GM12878 (cell line): ENCODE data around the gene MBLAC2. TPM values are rescaled to one million over a fixed set of nuclear protein-coding genes. Genes with fewer than 3 reads are reported as not detected.

Experiments used
- ATAC-seq: fragments of 200-7000 bp; cut with Tn5 transposase; 3 replicates; pipeline ENCODE4 v1.9.1; 2020; ENCODE audit warnings: mild to moderate bottlenecking, moderate library complexity
- BruUV-seq: library from RNA; stranded (reverse); fragments of 400-500 nt; replicated peaks from 2 replicates; lab custom pipeline; 2021; lab: Mats Ljungman, UMichigan
- CTCF ChIA-PET: fragments of 300-600 bp; sonication (Branson Sonifier 250); formaldehyde crosslinking; extraction: SDS; loops from one replicate; lab custom pipeline; 2021; ENCODE audit warnings: inconsistent platforms; lab: Yijun Ruan, JAX
- POLR2A ChIA-PET: fragments of 350-600 bp; formaldehyde crosslinking; extraction: SDS; loops from one replicate; lab custom pipeline; 2021; ENCODE audit warnings: inconsistent platforms; lab: Charles Lee
- RAD21 ChIA-PET: fragments of 300-600 bp; sonication (Branson Sonifier 250); formaldehyde crosslinking; loops from one replicate; lab custom pipeline; 2023; ENCODE audit warnings: antibody characterized with exemption; ENCODE audit not compliant: unreplicated experiment; lab: Charles Lee
- SMC1A ChIA-PET: fragments of 300-600 bp; sonication (Branson Sonifier 250); formaldehyde crosslinking; loops from one replicate; lab custom pipeline; 2023; ENCODE audit not compliant: unreplicated experiment, uncharacterized antibody; lab: Charles Lee
- DNase-seq: peaks from one replicate; pipeline ENCODE4 v3.0.0-alpha.2; 2011; ENCODE audit warnings: low read depth, low spot score
- FAIRE-seq: peaks from 3 replicates; lab custom pipeline; 2011; peaks lifted over from hg19 to GRCh38; lab: Jason Lieb, UNC
- H2AFZ ChIP-seq: 2 replicates; pipeline ENCODE4 v1.6.0; 2011; ENCODE audit warnings: low read depth, low read length, control low read depth; ENCODE audit not compliant: control insufficient read depth
- H3K27ac ChIP-seq: 2 replicates; pipeline ENCODE4 v1.5.1; 2011; ENCODE audit warnings: control low read depth; ENCODE audit not compliant: control insufficient read depth, insufficient read depth
- H3K27me3 ChIP-seq, 2 experiments: replicated peaks in 1 of 2; 2 replicates each; pipeline versions ENCODE4 v1.6.0 to v1.6.1; 2011; ENCODE audit warnings: low read length in 1 of 2; ENCODE audit not compliant: control insufficient read depth in 2 of 2, insufficient read depth in 2 of 2
- H3K36me3 ChIP-seq, 2 experiments: 2 replicates each; pipeline ENCODE4 v1.5.1; 2011; ENCODE audit warnings: low read length in 1 of 2; ENCODE audit not compliant: control insufficient read depth in 2 of 2, insufficient read depth in 2 of 2
- H3K4me1 ChIP-seq: 2 replicates; pipeline ENCODE4 v1.6.1; 2011; ENCODE audit warnings: mild to moderate bottlenecking, low read length, moderate library complexity, mixed read lengths; ENCODE audit not compliant: control insufficient read depth, insufficient read depth
- H3K4me2 ChIP-seq: 2 replicates; pipeline ENCODE4 v1.6.0; 2011; ENCODE audit warnings: control low read depth; ENCODE audit not compliant: control insufficient read depth, insufficient read depth
- H3K4me3 ChIP-seq: fragments of 200-600 bp; sonication (generic); 2 replicates; pipeline ENCODE4 v1.5.1; 2016
- H3K79me2 ChIP-seq: 2 replicates; pipeline ENCODE4 v1.6.0; 2011; ENCODE audit warnings: low read length; ENCODE audit not compliant: control insufficient read depth, insufficient read depth
- H3K9ac ChIP-seq: 2 replicates; pipeline ENCODE4 v1.8.0; 2011; ENCODE audit warnings: low read length, control low read depth, mixed read lengths; ENCODE audit not compliant: control insufficient read depth, insufficient read depth
- H3K9me3 ChIP-seq: replicated peaks from 3 replicates; pipeline ENCODE4 v1.5.1; 2011; ENCODE audit warnings: mild to moderate bottlenecking, low read length; ENCODE audit not compliant: control insufficient read depth, insufficient read depth
- H4K20me1 ChIP-seq: 2 replicates; pipeline ENCODE4 v1.6.0; 2011; ENCODE audit not compliant: control insufficient read depth, insufficient read depth
- BCL11A ChIP-seq: IDR thresholded peaks from 2 replicates; pipeline ENCODE4 v1.6.1; 2011; ENCODE audit warnings: low read depth, low read length
- CBX5 ChIP-seq: sonication (generic); IDR thresholded peaks from 2 replicates; pipeline ENCODE4 v1.6.1; 2016; ENCODE audit warnings: low read depth, moderate library complexity, mild to moderate bottlenecking, inconsistent platforms
- LARP7 ChIP-seq: fragments of 450-650 bp; IDR thresholded peaks from 2 replicates; pipeline ENCODE4 v1.6.1; 2017; ENCODE audit warnings: mild to moderate bottlenecking
- NFIC ChIP-seq: IDR thresholded peaks from 2 replicates; pipeline ENCODE4 v1.6.1; 2012; ENCODE audit warnings: low read depth, mild to moderate bottlenecking, inconsistent platforms, low read length, moderate library complexity
- NFYA ChIP-seq: IDR thresholded peaks from 2 replicates; pipeline ENCODE4 v1.6.1; 2011; ENCODE audit warnings: low read depth, mild to moderate bottlenecking, low read length, improper control_type of control experiment, borderline replicate concordance
- NR2F1 ChIP-seq: fragments of 450-650 bp; conservative IDR thresholded peaks from 2 replicates; pipeline ENCODE4 v1.6.1; 2017; ENCODE audit warnings: mild to moderate bottlenecking
- POLR2A ChIP-seq: IDR thresholded peaks from 2 replicates; pipeline ENCODE4 v1.6.1; 2011; ENCODE audit warnings: low read depth, mild to moderate bottlenecking, low read length
- RBBP5 ChIP-seq: fragments of 200-600 bp; sonication (generic); conservative IDR thresholded peaks from 2 replicates; pipeline ENCODE4 v1.6.1; 2016
- STAT3 ChIP-seq: IDR thresholded peaks from 2 replicates; pipeline ENCODE4 v1.6.1; 2011; ENCODE audit warnings: low read depth, low read length, improper control_type of control experiment
- SUPT20H ChIP-seq: IDR thresholded peaks from 2 replicates; pipeline ENCODE4 v1.6.1; 2011; ENCODE audit warnings: low read depth, mild to moderate bottlenecking, low read length, moderate library complexity, borderline replicate concordance; ENCODE audit not compliant: control insufficient read depth
- ZBED1 ChIP-seq: IDR thresholded peaks from 2 replicates; pipeline ENCODE4 v1.6.1; 2016; ENCODE audit warnings: borderline replicate concordance
- ZZZ3 ChIP-seq: IDR thresholded peaks from 2 replicates; pipeline ENCODE4 v1.6.1; 2011; ENCODE audit warnings: low read depth; ENCODE audit not compliant: control insufficient read depth, insufficient read length
- WGBS: methylation state at CpG from one replicate; pipeline ENCODE4 v1.1.6; 2016; ENCODE audit warnings: low lambda C conversion rate; ENCODE audit not compliant: insufficient replicate concordance, insufficient coverage; ENCODE audit errors: missing lambda C conversion rate; 5-methylcytosine and 5-hydroxymethylcytosine counted together
- in situ Hi-C: fragments of 300-500 bp; cut with MboI; formaldehyde crosslinking; loops from 9 replicates; pipeline ENCODE4 v1.14.3; 2018; ENCODE audit warnings: mixed read lengths
- intact Hi-C: fragments of 100-400 bp; cut with micrococcal nuclease; formaldehyde crosslinking; loops from one replicate; pipeline ENCODE4 v1.14.2; 2022; ENCODE audit not compliant: unreplicated experiment
- polyA plus RNA-seq, 11 experiments: library from polyadenylated mRNA; depleted of rRNA in 4 of 11; unstranded in 6 of 11; stranded (reverse) in 5 of 11; fragments of >200 nt; fragmentation: Nextera tagmentation in 4 of 11; fragmentation: Illumina TruSeq in 1 of 11; extraction: Ambion mirVana in 4 of 11; extraction: Trizol in 1 of 11; gene quantifications; 1 replicate in 1 of 11; 2 replicates in 10 of 11; pipeline versions ENCODE4 v1.2.1 to v1.2.3, GENCODE V29; 2011 to 2016; ENCODE audit warnings: inconsistent platforms in 2 of 11, missing spikeins in 2 of 11, low read depth in 1 of 11
- total RNA-seq, 4 experiments: library from RNA; depleted of rRNA in 3 of 4; stranded (reverse); fragments of >200 nt in 3 of 4; fragmentation: Illumina TruSeq in 1 of 4; extraction: Trizol in 1 of 4; gene quantifications; 2 replicates each; pipeline versions ENCODE4 v1.2.1 to v1.2.3, GENCODE V29; 2013 to 2021
- TF ChIP-seq, protein P1 (sequence below): fragments of 450-650 bp; formaldehyde crosslinking; IDR thresholded peaks from 2 replicates; pipeline ENCODE4 v1.4.0; 2022; ENCODE audit warnings: mild to moderate bottlenecking, moderate library complexity
- TF ChIP-seq, protein P2 (sequence below): IDR thresholded peaks from 2 replicates; pipeline ENCODE4 v1.6.1; 2011; ENCODE audit warnings: low read depth, mild to moderate bottlenecking, low read length, moderate library complexity, borderline replicate concordance; ENCODE audit errors: extremely low read depth
- TF ChIP-seq, protein P3 (sequence below): fragments of 450-650 bp; IDR thresholded peaks from 2 replicates; pipeline ENCODE4 v1.6.1; 2017; ENCODE audit warnings: mild to moderate bottlenecking, moderate library complexity

Gene MBLAC2
- total and polyA plus RNA-seq, 10 of the 15 experiments (the other 5 are each of a cell fraction or from before 2014, with no cell fraction given) = 2.0 to 10.5 (median 7.1) TPM

DNA sequence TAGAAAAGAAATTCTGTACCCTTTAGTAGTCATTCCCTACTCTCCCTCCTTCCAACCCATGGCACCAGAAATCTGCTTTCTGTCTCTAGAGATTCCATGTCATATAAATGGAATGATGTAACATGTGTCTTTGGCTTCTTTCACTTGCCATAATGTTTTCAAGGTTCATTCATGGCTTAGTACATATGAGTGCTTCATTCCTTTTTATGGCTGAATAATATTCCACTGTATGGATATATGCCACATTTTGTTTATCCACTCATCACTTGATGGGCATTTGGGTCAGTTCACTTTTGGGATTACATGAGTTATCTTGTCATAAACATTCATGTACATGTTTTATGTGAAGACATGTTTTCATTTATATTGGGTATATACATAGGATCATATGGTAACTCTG is 19.5 kb upstream of the MBLAC2 start (continued):
- TF ChIP-seq, protein P1, sequence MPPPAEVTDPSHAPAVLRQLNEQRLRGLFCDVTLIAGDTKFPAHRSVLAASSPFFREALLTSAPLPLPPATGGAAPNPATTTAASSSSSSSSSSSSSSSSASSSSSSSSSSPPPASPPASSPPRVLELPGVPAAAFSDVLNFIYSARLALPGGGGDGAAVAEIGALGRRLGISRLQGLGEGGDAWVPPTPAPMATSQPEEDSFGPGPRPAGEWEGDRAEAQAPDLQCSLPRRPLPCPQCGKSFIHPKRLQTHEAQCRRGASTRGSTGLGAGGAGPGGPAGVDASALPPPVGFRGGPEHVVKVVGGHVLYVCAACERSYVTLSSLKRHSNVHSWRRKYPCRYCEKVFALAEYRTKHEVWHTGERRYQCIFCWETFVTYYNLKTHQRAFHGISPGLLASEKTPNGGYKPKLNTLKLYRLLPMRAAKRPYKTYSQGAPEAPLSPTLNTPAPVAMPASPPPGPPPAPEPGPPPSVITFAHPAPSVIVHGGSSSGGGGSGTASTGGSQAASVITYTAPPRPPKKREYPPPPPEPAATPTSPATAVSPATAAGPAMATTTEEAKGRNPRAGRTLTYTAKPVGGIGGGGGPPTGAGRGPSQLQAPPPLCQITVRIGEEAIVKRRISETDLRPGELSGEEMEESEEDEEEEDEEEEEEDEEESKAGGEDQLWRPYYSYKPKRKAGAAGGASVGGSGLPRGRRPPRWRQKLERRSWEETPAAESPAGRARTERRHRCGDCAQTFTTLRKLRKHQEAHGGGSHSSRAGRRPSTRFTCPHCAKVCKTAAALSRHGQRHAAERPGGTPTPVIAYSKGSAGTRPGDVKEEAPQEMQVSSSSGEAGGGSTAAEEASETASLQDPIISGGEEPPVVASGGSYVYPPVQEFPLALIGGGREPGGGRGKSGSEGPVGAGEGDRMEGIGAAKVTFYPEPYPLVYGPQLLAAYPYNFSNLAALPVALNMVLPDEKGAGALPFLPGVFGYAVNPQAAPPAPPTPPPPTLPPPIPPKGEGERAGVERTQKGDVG (CRISPR knock-in tag) = no peak
- TF ChIP-seq NFYA (no peak), LARP7 (no peak), BCL11A (no peak), STAT3 (no peak), CBX5 (no peak), NR2F1 (no peak), SUPT20H (no peak)

DNA sequence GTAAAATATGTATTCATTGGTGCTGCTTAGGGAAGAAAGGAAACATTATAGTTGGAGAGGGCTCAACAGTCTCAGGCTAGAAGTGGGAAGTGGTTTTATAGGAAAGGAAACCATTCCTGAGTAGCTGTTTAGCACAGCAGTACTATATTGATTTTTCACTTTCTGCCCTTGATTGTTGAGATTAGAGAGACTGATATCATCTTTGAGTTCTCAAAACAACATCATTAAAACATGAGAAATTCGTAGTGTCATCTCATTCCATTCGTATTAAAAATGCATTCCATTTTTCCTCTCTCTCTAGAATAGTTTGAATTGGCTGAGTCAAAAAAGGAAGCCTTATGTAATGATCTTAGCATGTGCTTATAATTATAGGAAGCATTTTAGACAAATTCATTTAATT is 14.2 kb upstream of the MBLAC2 start:
- POLR2A ChIA-PET = no interaction called here
- Histone ChIP-seq H4K20me1 (no peaks in the 10 kb centered on the region), H3K27ac (no peak overlapping the region), H3K9me3 (no peaks in the 10 kb centered on the region), H3K4me3 (no peak overlapping the region), H3K79me2 (no peaks in the 10 kb centered on the region), H3K4me1 (no peaks in the 10 kb centered on the region), H3K27me3 (no peaks in the 10 kb centered on the region), H3K4me2 (no peak overlapping the region), H2AFZ (no peak overlapping the region), H3K36me3 (peaks cover 1 to 3% of the 10 kb centered on the region in 2 experiments; a peak in 2 of 4 replicates), H3K9ac (no peak overlapping the region)
- RAD21 ChIA-PET = no interaction called here
- no peak for ATAC-seq
- intact Hi-C loops = no loop called here
- FAIRE-seq = no peak
- in situ Hi-C loops = no loop called here
- TF ChIP-seq, protein P2, sequence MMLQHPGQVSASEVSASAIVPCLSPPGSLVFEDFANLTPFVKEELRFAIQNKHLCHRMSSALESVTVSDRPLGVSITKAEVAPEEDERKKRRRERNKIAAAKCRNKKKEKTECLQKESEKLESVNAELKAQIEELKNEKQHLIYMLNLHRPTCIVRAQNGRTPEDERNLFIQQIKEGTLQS = no peak
- TF ChIP-seq ZBED1 = no peak
- TF ChIP-seq RBBP5 = no peak
- no peak for TF ChIP-seq NFIC
- TF ChIP-seq, protein P3, sequence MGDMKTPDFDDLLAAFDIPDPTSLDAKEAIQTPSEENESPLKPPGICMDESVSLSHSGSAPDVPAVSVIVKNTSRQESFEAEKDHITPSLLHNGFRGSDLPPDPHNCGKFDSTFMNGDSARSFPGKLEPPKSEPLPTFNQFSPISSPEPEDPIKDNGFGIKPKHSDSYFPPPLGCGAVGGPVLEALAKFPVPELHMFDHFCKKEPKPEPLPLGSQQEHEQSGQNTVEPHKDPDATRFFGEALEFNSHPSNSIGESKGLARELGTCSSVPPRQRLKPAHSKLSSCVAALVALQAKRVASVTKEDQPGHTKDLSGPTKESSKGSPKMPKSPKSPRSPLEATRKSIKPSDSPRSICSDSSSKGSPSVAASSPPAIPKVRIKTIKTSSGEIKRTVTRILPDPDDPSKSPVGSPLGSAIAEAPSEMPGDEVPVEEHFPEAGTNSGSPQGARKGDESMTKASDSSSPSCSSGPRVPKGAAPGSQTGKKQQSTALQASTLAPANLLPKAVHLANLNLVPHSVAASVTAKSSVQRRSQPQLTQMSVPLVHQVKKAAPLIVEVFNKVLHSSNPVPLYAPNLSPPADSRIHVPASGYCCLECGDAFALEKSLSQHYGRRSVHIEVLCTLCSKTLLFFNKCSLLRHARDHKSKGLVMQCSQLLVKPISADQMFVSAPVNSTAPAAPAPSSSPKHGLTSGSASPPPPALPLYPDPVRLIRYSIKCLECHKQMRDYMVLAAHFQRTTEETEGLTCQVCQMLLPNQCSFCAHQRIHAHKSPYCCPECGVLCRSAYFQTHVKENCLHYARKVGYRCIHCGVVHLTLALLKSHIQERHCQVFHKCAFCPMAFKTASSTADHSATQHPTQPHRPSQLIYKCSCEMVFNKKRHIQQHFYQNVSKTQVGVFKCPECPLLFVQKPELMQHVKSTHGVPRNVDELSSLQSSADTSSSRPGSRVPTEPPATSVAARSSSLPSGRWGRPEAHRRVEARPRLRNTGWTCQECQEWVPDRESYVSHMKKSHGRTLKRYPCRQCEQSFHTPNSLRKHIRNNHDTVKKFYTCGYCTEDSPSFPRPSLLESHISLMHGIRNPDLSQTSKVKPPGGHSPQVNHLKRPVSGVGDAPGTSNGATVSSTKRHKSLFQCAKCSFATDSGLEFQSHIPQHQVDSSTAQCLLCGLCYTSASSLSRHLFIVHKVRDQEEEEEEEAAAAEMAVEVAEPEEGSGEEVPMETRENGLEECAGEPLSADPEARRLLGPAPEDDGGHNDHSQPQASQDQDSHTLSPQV = no peak
- TF ChIP-seq ZZZ3 = no peak
- TF ChIP-seq POLR2A = no peak
- SMC1A ChIA-PET = no interaction called here
- 95% methylated on average over 2 of the region's 2 CpGs for WGBS
- DNase-seq = no peak
- BruUV-seq = no TSS peak
- CTCF ChIA-PET = interaction anchor here (0.6 kb wide), 2 partner anchors 13 to 24 kb away, joined by 3 read pairs; no protein-coding TSS in a partner anchor
